Measurements from ENCODE around the gene EIF4B.
A peak's percentile ranks its signal among the peaks of the same experiment; 100 is the strongest.

The EIF4B gene

GRCh38 chr12:53047221-53048032 is 41.2 kb downstream of the EIF4B start:
- peak; percentile 76 for DNase-seq (ENCODE audit: low spot score)

DNA sequence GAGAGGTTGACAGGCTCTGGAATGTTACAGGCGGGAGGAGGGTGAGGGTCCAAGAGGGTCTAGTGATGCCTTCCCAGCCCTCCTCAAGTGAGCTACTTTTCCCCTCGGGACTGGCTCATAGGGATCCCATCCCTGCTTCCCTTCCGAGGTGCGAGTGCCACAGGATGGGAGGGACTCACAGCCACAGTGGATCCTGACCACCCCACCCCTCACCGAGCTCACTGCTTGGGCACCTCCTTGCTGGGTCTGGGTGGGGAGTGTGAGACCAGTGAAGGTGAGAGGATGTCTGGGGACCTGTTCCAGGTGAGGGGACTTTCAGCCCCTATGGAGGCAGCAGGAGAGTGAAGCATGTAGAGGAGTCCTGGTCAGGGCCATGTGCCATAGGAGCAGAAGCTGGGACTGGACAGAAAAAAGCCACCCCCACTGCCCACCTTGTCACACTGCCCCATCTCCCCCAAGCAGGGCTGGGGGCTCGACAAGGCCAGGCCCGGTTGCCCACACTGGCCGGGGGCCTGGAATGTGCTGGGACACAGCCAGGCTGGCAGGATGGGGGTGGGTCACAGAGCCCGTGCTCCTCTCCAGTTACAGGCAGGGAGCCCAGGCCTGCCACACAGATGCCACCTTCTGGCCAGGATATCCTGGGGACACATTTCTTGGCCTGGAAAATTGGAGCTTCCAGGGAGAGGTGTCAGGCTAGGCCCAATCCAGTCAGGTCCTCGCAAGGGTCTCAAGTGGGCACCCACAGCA is 42.0 kb downstream of the EIF4B start:
- peak; percentile 78 for DNase-seq (ENCODE audit: low spot score)

DNA sequence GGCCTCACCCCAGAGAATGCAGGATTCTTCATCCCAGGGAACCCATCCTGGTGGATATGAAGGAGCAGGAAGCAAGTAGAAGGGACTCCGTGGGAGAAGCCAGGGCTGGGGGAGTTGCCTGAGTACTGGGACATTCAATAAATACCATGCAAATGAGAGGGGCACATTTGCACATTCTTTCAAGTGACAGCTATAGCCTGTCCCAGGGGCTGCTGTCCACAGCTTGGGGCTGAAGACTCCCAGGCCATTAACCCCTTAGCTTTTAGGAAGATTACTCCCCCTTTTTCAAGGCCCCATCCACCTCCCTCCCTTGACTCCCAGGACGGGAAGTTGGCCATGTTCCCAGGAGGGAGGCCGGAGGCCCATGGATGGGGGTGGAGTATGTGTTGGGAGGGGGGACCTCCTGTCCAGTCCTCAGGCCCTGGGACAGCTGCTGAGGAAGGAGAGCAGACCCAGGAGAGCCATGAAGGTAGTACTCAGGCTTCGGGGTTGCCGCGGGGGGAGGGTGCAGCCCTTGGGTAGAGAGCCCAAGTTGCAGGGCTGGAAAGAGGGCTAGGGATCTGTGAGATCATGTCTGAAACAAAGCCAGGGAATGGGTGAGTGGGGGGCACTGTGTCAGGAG is 42.6 kb downstream of the EIF4B start:
- peak; percentile 47 for DNase-seq (ENCODE audit: low spot score)

DNA sequence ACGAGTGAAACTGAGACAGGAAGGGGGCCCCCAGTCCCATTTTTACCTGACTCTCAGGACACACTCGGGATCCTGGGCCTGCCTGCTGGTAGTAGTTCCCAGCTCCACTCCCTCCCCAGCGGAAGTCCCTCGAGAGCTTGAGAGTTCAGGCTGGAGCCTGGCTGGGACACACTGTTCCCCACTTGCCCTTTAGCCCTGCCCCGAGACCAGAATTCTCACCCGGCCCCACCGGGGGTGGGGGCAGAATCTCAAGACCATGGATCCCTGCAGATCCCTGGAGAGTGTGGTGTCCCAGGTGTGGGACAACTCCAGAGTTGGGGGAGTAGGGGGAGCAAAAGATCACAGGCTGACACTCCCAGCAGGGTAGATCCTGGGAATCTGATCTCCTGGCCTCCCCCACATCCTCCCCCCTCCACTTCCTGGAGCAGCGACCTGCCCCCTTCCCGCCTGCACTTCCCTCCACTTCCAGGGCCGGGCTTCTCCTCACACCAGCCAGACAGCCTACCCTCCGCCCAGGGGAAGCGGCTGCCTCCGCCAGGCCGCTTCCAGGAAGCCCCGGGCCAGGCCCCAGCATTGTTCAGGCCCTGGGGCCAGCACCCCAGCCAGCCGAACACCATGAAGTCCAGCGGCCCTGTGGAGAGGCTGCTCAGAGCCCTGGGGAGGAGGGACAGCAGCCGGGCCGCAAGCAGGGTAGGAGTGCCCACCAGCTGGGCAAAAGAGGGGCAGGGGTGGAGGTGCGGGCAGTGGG is 43.5 kb downstream of the EIF4B start, which contains the start of gene TNS2:
TSS of gene TNS2 (plus strand) at position 495 of the 748 bp plus-strand sequence. CDS start at position 616, 121 bp downstream.
- peak; percentile 42 for DNase-seq (ENCODE audit: low spot score)

DNA sequence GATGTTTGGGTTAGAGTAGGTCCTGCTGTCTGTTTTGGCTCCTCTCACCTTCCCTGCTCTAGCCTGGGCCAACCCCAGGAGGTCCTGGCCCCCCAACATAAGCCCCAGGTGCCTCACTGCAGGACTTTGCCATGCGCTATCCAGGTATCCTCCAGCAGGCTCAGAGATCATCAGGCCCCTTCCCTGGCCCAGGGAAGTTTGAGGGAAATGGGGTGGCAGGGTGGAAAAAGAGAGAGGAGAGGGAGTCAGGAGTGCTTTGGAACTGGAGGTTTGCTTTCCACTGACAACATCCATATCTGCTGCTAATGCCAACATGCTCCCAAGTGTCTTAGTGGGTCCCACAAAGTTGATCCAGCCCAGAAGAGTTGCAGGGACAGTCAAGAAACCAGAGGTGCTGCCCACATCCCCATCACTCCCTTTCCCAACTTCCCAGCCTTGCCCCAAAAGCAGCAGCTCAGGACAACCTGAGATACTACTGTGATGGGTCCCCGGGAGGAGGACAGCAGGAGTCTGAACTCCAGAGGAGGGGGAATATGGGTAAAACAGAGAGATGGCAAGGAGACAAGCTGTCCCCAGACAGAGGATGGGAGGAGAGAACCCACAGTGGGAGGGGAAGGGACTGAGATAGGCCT is 44.3 kb downstream of the EIF4B start:
- no peak for DNase-seq (ENCODE audit: low spot score)

- DNase-seq (ENCODE audit: low spot score) = peak; percentile 98
Observed at GRCh38 chr12:53051058-53051880, 45.0 kb downstream of the EIF4B start.

- DNase-seq (ENCODE audit: low spot score) = peak; percentile 16
Observed at GRCh38 chr12:53051881-53052412, 45.7 kb downstream of the EIF4B start.

DNA sequence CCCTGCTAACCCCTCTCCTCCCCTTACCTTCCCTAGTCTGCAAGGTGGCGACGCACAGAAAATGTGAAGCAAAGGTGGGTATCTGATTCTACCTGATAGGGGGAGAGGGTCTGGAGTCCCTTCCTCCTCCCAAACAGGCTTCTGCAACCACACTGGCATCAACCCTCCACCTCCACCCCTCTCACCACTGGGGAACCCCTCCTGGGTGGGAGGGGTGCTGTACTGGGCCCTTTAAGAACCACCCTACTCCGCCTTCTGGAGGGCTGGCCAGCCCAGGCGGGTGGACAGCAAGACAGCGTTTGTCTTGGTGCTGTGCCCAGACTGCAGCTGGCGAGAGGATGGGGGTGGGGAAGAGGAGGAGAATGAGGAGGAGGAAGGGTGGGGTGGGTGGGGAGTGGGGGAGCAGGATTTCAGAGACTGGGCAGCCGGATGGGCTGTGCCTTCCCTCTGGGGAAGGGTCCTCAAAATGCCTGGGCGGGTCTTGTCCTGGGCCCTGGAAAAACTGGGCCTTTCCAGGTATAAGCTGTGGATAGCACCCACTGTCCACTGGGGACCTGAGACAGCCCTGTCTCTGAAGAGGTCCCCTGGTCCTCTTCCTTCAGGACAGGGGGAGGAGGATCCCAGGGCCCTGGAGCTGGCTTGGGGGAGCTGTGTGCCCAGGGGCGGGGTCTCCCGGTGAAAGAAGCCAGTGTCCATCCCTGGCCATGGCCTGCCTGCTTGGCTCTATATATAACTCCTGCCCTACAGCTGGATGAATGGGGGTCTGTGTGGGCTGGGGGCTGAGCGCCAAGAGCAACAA is 46.4 kb downstream of the EIF4B start:
- DNase-seq (ENCODE audit: low spot score) = peak; percentile 97

DNA sequence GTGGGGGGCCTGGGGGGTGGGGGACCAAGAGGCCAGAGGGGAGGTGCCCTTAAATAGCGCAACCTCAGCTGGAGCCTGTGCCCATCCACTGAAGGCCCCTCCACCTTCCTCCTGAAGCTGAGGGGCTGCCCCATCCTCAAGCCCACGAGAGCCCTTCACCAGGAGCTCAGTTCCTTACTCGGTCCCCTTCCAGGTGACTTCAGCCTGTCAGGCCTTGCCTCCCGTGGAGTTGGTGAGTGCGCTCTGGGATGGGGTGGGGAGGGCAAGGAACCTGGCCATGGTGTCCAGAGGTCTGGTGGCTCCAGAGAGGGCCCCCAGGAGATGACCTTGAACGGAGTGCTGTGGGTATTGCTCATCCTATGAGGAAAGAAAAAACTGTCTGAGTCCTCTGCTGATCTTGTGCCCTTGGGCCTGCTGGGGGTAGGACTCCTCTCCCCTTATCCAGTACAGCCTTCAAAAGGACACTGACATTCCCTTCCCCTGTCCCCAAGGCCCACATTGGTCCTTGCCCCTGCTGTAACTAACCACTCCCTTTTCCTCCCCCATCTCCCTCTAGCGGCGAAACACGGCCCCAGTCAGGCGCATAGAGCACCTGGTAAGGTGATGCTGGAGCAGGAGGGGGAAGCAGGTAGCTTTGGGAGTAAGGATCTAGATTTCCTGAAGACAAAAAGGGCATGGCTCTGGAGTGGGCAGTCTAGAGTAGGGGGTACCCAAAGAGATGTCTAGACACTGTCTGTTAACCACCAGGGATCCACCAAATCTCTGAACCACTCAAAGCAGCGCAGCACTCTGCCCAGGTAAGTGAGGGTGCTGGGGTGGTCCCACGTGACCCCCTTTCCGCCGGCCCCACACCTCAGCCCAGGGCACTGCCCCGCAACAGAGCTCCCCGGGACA is 47.2 kb downstream of the EIF4B start:
- DNase-seq (ENCODE audit: low spot score) = peak; percentile 76

GRCh38 chr12:53054112-53054878 is 48.0 kb downstream of the EIF4B start:
- peak; percentile 99 for DNase-seq (ENCODE audit: low spot score)

DNA sequence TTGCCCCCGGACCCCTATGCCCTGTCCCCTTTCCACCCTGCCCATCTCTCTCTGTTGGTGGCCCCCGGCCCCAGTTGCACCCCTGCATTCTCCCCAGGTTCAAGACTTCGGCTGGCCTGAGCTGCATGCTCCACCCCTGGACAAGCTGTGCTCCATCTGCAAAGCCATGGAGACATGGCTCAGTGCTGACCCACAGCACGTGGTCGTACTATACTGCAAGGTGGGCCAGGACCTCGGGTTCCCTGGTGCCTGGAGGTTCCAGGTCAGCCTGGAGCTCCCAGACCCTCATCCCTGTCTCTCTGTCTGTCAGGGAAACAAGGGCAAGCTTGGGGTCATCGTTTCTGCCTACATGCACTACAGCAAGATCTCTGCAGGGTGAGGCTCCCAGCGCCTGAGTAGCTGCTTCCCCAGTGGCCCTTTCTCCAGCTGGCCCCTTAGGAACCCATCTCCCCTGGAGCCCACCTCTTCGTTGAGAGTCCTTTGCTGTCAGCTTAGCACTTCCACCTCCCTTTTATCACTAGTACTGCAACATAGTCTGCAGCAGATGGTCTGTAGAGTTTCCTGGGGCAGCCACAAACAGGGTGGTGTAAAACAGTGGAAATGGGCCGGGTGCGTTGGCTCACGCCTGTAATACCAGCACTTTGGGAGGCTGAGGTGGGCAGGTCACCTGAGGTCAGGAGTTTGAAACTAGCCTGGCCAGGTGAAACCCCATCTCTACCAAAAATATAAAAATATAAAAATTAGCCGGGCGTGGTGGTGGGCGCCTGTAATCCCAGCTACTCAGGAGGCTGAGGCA is 49.4 kb downstream of the EIF4B start:
- DNase-seq (ENCODE audit: low spot score) = no peak

- no peak for DNase-seq (ENCODE audit: low spot score)
Observed at GRCh38 chr12:53056296-53056695, 50.0 kb downstream of the EIF4B start.

- no peak for DNase-seq (ENCODE audit: low spot score)
Observed at GRCh38 chr12:53056901-53057300, 50.6 kb downstream of the EIF4B start.

- DNase-seq (ENCODE audit: low spot score) = no peak
Observed at GRCh38 chr12:53057816-53058500, 51.7 kb downstream of the EIF4B start.

DNA sequence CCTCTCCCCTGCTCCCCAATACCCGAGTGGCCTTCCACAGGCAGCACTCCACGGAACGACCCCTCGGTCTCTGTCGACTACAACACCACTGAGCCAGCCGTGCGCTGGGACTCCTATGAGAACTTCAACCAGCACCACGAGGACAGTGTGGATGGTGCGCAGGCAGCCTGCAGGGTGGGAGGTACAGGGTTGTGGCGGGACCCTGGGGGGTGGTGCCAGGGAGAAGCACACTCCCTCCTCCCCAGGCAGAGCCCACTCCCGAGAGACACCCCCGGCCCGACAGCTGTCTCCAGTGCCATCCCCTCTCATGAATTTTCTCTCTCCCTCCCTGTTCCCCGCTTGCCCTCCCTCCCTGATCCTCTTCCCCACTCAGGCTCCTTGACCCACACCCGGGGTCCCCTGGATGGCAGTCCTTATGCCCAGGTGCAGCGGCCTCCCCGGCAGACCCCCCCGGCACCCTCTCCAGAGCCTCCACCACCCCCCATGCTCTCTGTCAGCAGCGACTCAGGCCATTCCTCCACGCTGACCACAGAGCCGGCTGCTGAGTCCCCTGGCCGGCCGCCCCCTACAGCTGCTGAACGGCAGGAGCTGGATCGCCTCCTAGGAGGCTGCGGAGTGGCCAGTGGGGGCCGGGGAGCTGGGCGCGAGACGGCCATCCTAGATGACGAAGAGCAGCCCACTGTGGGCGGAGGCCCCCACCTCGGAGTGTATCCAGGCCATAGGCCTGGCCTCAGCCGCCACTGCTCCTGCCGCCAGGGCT is 52.6 kb downstream of the EIF4B start:
- DNase-seq (ENCODE audit: low spot score) = no peak

Measured in Ammon's horn (tissue), 1 donor.